Neural progenitor cell (in vitro differentiated cells): ENCODE data around the gene KIAA2012. TPM values are rescaled to one million over a fixed set of nuclear protein-coding genes. Genes with fewer than 3 reads are reported as not detected.

Source experiments
- DNase-seq: peaks from one replicate; pipeline ENCODE4 v3.0.0-alpha.2; 2016; ENCODE audit warnings: low spot score
- H2AFZ ChIP-seq: fragments of 200-600 bp; sonication (generic); replicated peaks from 2 replicates; pipeline ENCODE4 v1.6.1; 2016; ENCODE audit warnings: antibody characterized with exemption
- H3F3A ChIP-seq: fragments of 200-600 bp; sonication (generic); 2 replicates; pipeline ENCODE4 v1.6.1; 2016; ENCODE audit warnings: antibody characterized with exemption, low read depth
- H3K27ac ChIP-seq: fragments of 200-600 bp; sonication (generic); 2 replicates; pipeline ENCODE4 v1.5.1; 2016; ENCODE audit warnings: mild to moderate bottlenecking
- H3K27me3 ChIP-seq: fragments of 200-600 bp; sonication (generic); 2 replicates; pipeline ENCODE4 v1.6.1; 2016; ENCODE audit warnings: mild to moderate bottlenecking, moderate library complexity
- H3K36me3 ChIP-seq: fragments of 200-600 bp; sonication (generic); 2 replicates; pipeline ENCODE4 v1.5.1; 2016
- H3K4me1 ChIP-seq: fragments of 200-600 bp; sonication (generic); 2 replicates; pipeline ENCODE4 v1.6.1; 2016; ENCODE audit warnings: mixed run types
- H3K4me2 ChIP-seq: fragments of 200-600 bp; sonication (generic); 2 replicates; pipeline ENCODE4 v1.6.1; 2016
- H3K4me3 ChIP-seq: fragments of 200-600 bp; sonication (generic); 2 replicates; pipeline ENCODE4 v1.5.1; 2016
- H3K79me2 ChIP-seq: fragments of 200-600 bp; sonication (generic); 2 replicates; pipeline ENCODE4 v1.6.1; 2016; ENCODE audit warnings: low read depth
- H3K9ac ChIP-seq: fragments of 200-600 bp; sonication (generic); 2 replicates; pipeline ENCODE4 v1.6.1; 2016
- H3K9me3 ChIP-seq: fragments of 200-600 bp; sonication (generic); 2 replicates; pipeline ENCODE4 v1.5.1; 2016; ENCODE audit warnings: low read depth
- H4K20me1 ChIP-seq: fragments of 200-600 bp; sonication (generic); 2 replicates; pipeline ENCODE4 v1.6.1; 2016; ENCODE audit warnings: low read depth
- H3K27ac Mint-ChIP-seq: 3 replicates; pipeline ENCODE4 v1.8.0; 2021; ENCODE audit warnings: mixed read lengths
- H3K27me3 Mint-ChIP-seq: 2 replicates; pipeline ENCODE4 v1.8.0; 2022; ENCODE audit warnings: low read depth, mild to moderate bottlenecking, inconsistent platforms, moderate library complexity, mixed read lengths; ENCODE audit not compliant: insufficient read depth
- H3K36me3 Mint-ChIP-seq: 3 replicates; pipeline ENCODE4 v1.8.0; 2021; ENCODE audit warnings: mixed read lengths
- H3K4me1 Mint-ChIP-seq: 3 replicates; pipeline ENCODE4 v1.8.0; 2021; ENCODE audit warnings: mixed read lengths
- H3K4me3 Mint-ChIP-seq: 3 replicates; pipeline ENCODE4 v1.8.0; 2021; ENCODE audit warnings: mild to moderate bottlenecking, moderate library complexity, mixed read lengths
- H3K9me3 Mint-ChIP-seq: 3 replicates; pipeline ENCODE4 v1.8.0; 2020; ENCODE audit warnings: mixed read lengths
- EZH2 ChIP-seq: fragments of 200-600 bp; sonication (generic); IDR thresholded peaks from 2 replicates; pipeline ENCODE4 v1.6.1; 2017; ENCODE audit warnings: antibody characterized with exemption, mild to moderate bottlenecking, moderate library complexity
- EZH2phosphoT487 ChIP-seq: fragments of 200-600 bp; sonication (generic); IDR thresholded peaks from 2 replicates; pipeline ENCODE4 v1.6.1; 2017; ENCODE audit warnings: antibody characterized with exemption
- total RNA-seq: library from RNA; depleted of rRNA; stranded (reverse); fragments of >200 nt; gene quantifications from 2 replicates; pipeline ENCODE4 v1.2.3, GENCODE V29; 2015; ENCODE audit warnings: low replicate concordance
- TF ChIP-seq, protein P1 (sequence below): fragments of 200-600 bp; sonication (generic); IDR thresholded peaks from 2 replicates; pipeline ENCODE4 v1.5.1; 2017; ENCODE audit warnings: antibody characterized with exemption, mild to moderate bottlenecking

KIAA2012 gene
- total RNA-seq, 1 donor from 2014 or later = not detected

DNA sequence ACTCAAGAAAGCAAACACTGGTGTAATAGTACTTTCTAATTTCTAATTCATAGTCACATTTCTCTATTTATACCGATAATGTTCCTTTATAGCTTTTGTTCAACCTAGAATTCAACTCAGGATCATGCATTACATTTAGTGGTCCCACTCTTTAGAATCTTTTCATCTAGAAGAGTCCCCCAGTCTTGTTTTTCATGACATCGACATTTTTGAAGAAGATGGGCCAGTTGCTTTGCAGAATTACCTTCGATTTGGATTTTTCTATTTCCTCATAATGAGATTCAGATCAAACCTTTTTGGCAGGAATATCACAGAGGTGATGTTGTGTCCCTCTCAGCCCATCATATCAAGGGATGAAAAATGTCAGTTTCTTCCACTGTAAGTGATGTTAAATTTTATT lies 35.3 kb downstream of the KIAA2012 start:
- Histone ChIP-seq H3K36me3 (no peaks in the 10 kb centered on the region), H4K20me1 (no peaks in the 10 kb centered on the region), H3K79me2 (no peaks in the 10 kb centered on the region), H3K9ac (no peak overlapping the region), H3K4me2 (no peak overlapping the region), H3K27me3 (peaks cover 5% of the 10 kb centered on the region), H2AFZ (no peak overlapping the region), H3F3A (peaks cover 9% of the 10 kb centered on the region), H3K9me3 (no peaks in the 10 kb centered on the region), H3K4me3 (no peak overlapping the region), H3K27ac (no peak overlapping the region), H3K4me1 (peaks cover 2% of the 10 kb centered on the region)
- no peak overlapping the region for H3K4me3 Mint-ChIP-seq
- no peak for DNase-seq
- no peak for TF ChIP-seq EZH2phosphoT487
- no peak for TF ChIP-seq EZH2
- TF ChIP-seq, protein P1, sequence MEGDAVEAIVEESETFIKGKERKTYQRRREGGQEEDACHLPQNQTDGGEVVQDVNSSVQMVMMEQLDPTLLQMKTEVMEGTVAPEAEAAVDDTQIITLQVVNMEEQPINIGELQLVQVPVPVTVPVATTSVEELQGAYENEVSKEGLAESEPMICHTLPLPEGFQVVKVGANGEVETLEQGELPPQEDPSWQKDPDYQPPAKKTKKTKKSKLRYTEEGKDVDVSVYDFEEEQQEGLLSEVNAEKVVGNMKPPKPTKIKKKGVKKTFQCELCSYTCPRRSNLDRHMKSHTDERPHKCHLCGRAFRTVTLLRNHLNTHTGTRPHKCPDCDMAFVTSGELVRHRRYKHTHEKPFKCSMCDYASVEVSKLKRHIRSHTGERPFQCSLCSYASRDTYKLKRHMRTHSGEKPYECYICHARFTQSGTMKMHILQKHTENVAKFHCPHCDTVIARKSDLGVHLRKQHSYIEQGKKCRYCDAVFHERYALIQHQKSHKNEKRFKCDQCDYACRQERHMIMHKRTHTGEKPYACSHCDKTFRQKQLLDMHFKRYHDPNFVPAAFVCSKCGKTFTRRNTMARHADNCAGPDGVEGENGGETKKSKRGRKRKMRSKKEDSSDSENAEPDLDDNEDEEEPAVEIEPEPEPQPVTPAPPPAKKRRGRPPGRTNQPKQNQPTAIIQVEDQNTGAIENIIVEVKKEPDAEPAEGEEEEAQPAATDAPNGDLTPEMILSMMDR = no peak
- no peaks in the 10 kb centered on the region for H3K9me3 Mint-ChIP-seq
- H3K4me1 Mint-ChIP-seq = peaks cover 35% of the 10 kb centered on the region
- peaks cover 13% of the 10 kb centered on the region for H3K27me3 Mint-ChIP-seq
- no peak overlapping the region for H3K27ac Mint-ChIP-seq
- no peaks in the 10 kb centered on the region for H3K36me3 Mint-ChIP-seq

DNA sequence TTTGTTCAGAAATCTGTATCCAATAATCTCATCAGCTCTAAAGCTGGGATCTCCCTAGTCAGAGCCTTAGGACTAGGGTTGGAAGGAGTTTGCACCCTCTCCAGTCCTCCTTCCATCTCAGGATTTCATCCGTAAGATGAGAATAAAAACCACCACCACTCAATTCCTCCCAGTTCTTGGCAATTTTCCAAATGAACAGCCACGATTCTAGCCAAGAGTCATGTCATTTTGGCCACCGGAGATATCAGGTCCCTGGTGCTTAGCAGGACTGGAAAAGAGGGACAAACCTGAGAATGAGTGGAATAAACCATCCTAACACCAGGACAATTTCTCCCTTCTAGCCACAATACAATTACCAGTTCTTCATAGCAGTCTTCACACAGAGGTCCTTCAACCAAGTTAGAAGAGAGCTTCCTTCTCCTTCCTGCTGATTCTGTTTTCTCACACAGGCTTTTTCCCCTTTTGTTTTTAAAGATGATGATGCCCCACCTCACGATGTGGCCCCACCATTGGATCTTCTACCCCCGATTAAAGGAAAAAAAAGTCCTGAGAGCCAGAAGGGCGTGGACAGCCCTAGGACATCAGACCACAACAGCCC lies 36.2 kb downstream of the KIAA2012 start:
- H4K20me1 ChIP-seq = no peaks in the 10 kb centered on the region
- H3K9me3 ChIP-seq = no peaks in the 10 kb centered on the region
- H3F3A ChIP-seq = peaks cover 9% of the 10 kb centered on the region
- no peak overlapping the region for H3K9ac ChIP-seq
- H2AFZ ChIP-seq = no peak overlapping the region
- H3K27ac Mint-ChIP-seq = no peak overlapping the region
- H3K4me3 Mint-ChIP-seq = no peak overlapping the region
- no peak overlapping the region for H3K27ac ChIP-seq
- no peaks in the 10 kb centered on the region for H3K36me3 ChIP-seq
- DNase-seq = no peak
- H3K27me3 ChIP-seq = peaks cover 5% of the 10 kb centered on the region
- peaks cover 7% of the 10 kb centered on the region for H3K4me1 ChIP-seq
- H3K79me2 ChIP-seq = no peaks in the 10 kb centered on the region
- H3K4me3 ChIP-seq = no peak overlapping the region
- no peaks in the 10 kb centered on the region for H3K36me3 Mint-ChIP-seq
- H3K9me3 Mint-ChIP-seq = no peaks in the 10 kb centered on the region
- peaks cover 13% of the 10 kb centered on the region for H3K27me3 Mint-ChIP-seq
- no peak overlapping the region for H3K4me2 ChIP-seq
- H3K4me1 Mint-ChIP-seq = peaks cover 39% of the 10 kb centered on the region
- TF ChIP-seq, protein P1 = no peak
- no peak for TF ChIP-seq EZH2phosphoT487
- TF ChIP-seq EZH2 = no peak

DNA sequence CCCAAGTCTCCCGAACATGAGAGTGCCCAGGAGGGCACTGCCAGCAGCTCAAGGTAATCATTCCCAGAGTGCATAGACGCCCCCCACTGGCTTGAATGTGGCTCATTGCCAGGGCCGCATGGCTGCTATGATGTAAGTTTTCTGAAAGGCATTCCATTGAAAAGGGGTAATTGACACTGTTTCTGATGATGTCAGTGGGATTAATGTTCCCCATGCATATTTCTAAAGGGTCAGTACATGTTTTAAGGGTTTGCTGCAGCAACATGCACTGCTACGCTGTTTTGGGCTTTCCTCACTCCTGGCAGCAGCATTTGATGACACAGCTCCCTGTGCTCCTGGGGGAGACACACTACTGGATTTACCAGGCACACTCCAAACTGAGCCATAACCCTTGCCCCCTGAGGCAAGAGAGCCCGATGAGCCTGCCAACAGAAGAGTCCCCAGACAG lies 36.7 kb downstream of the KIAA2012 start:
- Histone ChIP-seq H3K4me2 (no peak overlapping the region), H2AFZ (no peak overlapping the region), H3K27me3 (peaks cover 1% of the 10 kb centered on the region), H3K36me3 (no peaks in the 10 kb centered on the region), H3K9ac (no peak overlapping the region), H3K9me3 (no peaks in the 10 kb centered on the region), H3K4me1 (peaks cover 7% of the 10 kb centered on the region), H3F3A (peaks cover 9% of the 10 kb centered on the region), H3K4me3 (no peak overlapping the region), H3K79me2 (no peaks in the 10 kb centered on the region), H4K20me1 (no peaks in the 10 kb centered on the region), H3K27ac (no peak overlapping the region)
- H3K4me3 Mint-ChIP-seq = no peak overlapping the region
- H3K27me3 Mint-ChIP-seq = peaks cover 14% of the 10 kb centered on the region
- H3K27ac Mint-ChIP-seq = peak overlapping the region; percentile 9
- no peak for TF ChIP-seq EZH2
- TF ChIP-seq, protein P1 = peak; percentile 31
- H3K36me3 Mint-ChIP-seq = no peaks in the 10 kb centered on the region
- no peaks in the 10 kb centered on the region for H3K9me3 Mint-ChIP-seq
- DNase-seq = peak; percentile 19
- peaks cover 38% of the 10 kb centered on the region for H3K4me1 Mint-ChIP-seq
